Psoas muscle (tissue), 8 donors: ENCODE measurements around the gene PPP1R37. TPM values are rescaled to one million over a fixed set of nuclear protein-coding genes. Genes with fewer than 3 reads are reported as not detected.

Source experiments
- ATAC-seq, 4 donors: fragments of 200-7000 bp; cut with Tn5 transposase; one replicate each; pipeline ENCODE4 v1.9.1; 2020; ENCODE audit warnings: moderate library complexity in 3 of 4, mild to moderate bottlenecking in 2 of 4
- DNase-seq, 2 donors: peaks; one replicate each; pipeline ENCODE4 v3.0.0-alpha.2; 2020
- H3K27ac ChIP-seq: fragments of 200-600 bp; one replicate; pipeline ENCODE4 v1.8.0; 2022
- H3K27me3 ChIP-seq, 3 donors: fragments of 200-600 bp in 1 of 3; one replicate each; pipeline versions ENCODE4 v1.6.1 to v1.8.0; 2013 to 2022; ENCODE audit warnings: low read length in 2 of 3, mild to moderate bottlenecking in 2 of 3, moderate library complexity in 1 of 3; ENCODE audit not compliant: insufficient read depth in 3 of 3
- H3K36me3 ChIP-seq, 2 donors: fragments of 200-600 bp in 1 of 2; one replicate each; pipeline versions ENCODE4 v1.6.1 to v1.8.0; 2013 to 2022; ENCODE audit warnings: low read depth in 1 of 2, mild to moderate bottlenecking in 1 of 2, moderate library complexity in 1 of 2; ENCODE audit not compliant: insufficient read depth in 1 of 2
- H3K4me1 ChIP-seq: fragments of 200-600 bp; one replicate; pipeline ENCODE4 v1.8.0; 2022
- H3K4me3 ChIP-seq: fragments of 200-600 bp; one replicate; pipeline ENCODE4 v1.8.0; 2022; ENCODE audit warnings: mild to moderate bottlenecking
- H3K9me3 ChIP-seq: fragments of 200-600 bp; one replicate; pipeline ENCODE4 v1.8.0; 2022
- WGBS, 3 donors: extraction: QIAGEN DNeasy Blood & Tissue Kit; methylation state at CpG; one replicate each; pipeline versions ENCODE4 v1.1.6 to v1.1.7; 2013; 5-methylcytosine and 5-hydroxymethylcytosine counted together
- intact Hi-C, 2 donors: fragments of 100-400 bp; cut with DNase I; formaldehyde crosslinking; loops; one replicate each; pipeline versions ENCODE4 v1.11.0 to v1.14.2; 2022
- polyA plus RNA-seq, 3 donors: library from polyadenylated mRNA; stranded (reverse); fragments of 200-250 nt; gene quantifications; one replicate each; pipeline ENCODE4 v1.2.3, GENCODE V29; 2013
- total RNA-seq, 4 donors: library from RNA; stranded (reverse); fragmentation: NEBNext Ultra II Directional in 2 of 4; extraction: Animal tissue kit (Norgen Biotek cat#: 25700) in 2 of 4; gene quantifications; one replicate each; pipeline versions ENCODE4 v1.2.1 to v1.2.4, GENCODE V29; 2021 to 2023
- TF ChIP-seq, protein P1 (sequence below): fragments of 200-600 bp; IDR thresholded peaks from one replicate; pipeline ENCODE4 v1.8.0; 2022; ENCODE audit warnings: antibody characterized with exemption
- donor health status: healthy with polysubstance abuse.
- donor health status: DM: no; HTN: no; CAD: no; lungs with moderate emphysema.
- donor health status: Bipolar disorder and iron deficiency.
- donor health status: healthy.
- donor health status: DM: yes; HTN: yes; CAD: no.
- donor health status: DM: no; HTN: no; CAD: no.
- donor health status: DM: no; HTN: no; CAD: no.
- donor health status: DM: yes; HTN: yes; CAD: no.

PPP1R37 gene
- total and polyA plus RNA-seq, 7 donors, result 25.5 to 39.5 (median 29.3) TPM

DNA sequence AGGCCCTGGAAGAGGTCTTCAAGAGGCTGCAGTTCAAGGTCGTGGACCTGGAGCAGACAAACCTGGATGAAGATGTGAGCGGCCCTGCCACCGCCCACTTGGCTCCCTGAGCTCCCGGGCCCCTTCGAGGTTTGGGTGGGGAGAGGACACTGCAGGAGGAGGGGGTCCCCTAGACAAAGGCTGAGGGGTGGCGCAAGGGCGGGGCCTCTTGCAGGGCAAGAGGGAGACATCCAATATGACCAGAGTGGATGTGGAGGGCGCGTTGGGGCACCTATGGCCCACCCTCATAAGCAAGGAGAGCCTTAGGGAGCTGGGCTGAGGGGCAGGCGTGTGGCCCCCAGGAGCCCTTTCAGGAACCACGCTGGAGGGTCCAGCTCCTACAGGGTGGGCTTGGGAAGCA is 47.6 kb downstream of the PPP1R37 start:
- H3K36me3 ChIP-seq, result peaks cover 9 to 51% of the 10 kb centered on the region in 2 donors
- DNase-seq, result no peak
- WGBS, 3 donors, result 92 to 98% (median 95%) methylated on average over 10 to 11 of the region's 11 CpGs
- no peaks in the 10 kb centered on the region for H3K27me3 ChIP-seq
- ATAC-seq, result no peak
- no peak overlapping the region for H3K4me3 ChIP-seq
- TF ChIP-seq, protein P1, sequence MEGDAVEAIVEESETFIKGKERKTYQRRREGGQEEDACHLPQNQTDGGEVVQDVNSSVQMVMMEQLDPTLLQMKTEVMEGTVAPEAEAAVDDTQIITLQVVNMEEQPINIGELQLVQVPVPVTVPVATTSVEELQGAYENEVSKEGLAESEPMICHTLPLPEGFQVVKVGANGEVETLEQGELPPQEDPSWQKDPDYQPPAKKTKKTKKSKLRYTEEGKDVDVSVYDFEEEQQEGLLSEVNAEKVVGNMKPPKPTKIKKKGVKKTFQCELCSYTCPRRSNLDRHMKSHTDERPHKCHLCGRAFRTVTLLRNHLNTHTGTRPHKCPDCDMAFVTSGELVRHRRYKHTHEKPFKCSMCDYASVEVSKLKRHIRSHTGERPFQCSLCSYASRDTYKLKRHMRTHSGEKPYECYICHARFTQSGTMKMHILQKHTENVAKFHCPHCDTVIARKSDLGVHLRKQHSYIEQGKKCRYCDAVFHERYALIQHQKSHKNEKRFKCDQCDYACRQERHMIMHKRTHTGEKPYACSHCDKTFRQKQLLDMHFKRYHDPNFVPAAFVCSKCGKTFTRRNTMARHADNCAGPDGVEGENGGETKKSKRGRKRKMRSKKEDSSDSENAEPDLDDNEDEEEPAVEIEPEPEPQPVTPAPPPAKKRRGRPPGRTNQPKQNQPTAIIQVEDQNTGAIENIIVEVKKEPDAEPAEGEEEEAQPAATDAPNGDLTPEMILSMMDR, result no peak
- H3K4me1 ChIP-seq, result peaks cover 4% of the 10 kb centered on the region
- no peaks in the 10 kb centered on the region for H3K9me3 ChIP-seq
- no peak overlapping the region for H3K27ac ChIP-seq
- intact Hi-C loops, result no loop called here

DNA sequence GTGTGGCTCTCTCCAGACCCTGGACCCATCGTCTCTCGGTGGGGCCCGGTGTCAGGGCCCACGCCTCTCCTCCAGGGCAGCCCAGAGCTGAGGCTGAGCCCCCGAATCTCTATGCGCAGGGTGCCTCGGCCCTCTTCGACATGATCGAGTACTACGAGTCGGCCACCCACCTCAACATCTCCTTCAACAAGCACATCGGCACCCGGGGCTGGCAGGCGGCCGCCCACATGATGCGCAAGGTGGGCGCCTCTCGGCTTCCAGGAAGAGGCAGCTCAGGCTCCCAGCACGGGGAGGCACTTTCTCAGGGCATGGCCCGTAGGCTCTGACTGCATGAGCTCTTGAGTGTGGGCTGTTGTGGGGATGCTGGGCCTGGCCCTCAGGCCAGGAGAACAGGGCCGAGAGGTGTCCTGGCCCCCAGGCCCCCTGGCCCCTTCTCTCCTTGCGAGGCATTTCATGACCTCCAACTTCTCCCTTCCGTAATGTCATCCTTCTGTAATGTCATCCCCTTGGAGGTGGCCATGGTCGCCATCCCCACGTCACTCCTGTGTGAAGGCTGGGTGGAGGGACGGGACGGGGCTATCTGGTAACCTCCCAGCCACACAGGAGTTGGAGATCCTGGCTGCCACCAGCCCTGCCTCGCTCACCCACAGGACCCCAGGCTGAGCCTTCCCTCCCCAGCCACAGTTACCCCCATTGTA is 48.4 kb downstream of the PPP1R37 start:
- no peak for ATAC-seq
- no peak for DNase-seq
- Histone ChIP-seq H3K4me1 (peaks cover 4% of the 10 kb centered on the region), H3K9me3 (no peaks in the 10 kb centered on the region), H3K36me3 (peaks cover 9 to 60% of the 10 kb centered on the region in 2 donors), H3K27ac (no peak overlapping the region), H3K4me3 (no peak overlapping the region), H3K27me3 (no peaks in the 10 kb centered on the region)
- 94 to 96% (median 95%) methylated on average over 27 to 28 of the region's 28 CpGs for WGBS, 3 donors
- TF ChIP-seq, protein P1, result no peak
- intact Hi-C loops, result no loop called here

DNA sequence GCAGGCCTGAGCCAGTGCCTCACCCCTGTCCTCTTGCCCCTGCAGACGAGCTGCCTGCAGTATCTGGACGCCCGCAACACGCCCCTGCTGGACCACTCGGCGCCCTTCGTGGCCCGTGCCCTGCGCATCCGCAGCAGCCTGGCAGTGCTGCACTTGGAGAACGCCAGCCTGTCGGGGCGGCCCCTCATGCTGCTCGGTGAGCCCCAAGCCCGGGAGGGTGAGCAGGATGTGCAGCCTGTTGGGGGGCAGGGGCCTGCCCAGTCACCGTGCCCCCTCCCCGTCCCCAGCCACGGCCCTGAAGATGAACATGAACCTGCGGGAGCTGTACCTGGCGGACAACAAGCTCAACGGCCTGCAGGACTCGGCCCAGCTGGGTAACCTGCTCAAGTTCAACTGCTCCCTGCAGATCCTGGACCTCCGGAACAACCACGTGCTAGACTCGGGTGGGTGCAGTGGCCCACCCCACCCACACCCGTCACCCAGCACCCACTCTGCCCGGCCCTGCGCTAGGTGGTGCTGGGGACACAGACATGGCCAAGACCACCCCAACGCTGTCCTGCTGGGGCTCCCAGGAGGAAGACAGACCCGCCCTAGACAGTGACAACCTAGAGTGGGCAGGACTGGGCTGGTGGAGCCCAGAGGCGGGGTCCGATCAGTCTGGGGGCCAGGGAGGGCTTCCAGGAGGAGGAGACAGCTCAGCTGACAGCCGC is 49.2 kb downstream of the PPP1R37 start:
- TF ChIP-seq, protein P1, result no peak
- Histone ChIP-seq H3K36me3 (peaks cover 9 to 63% of the 10 kb centered on the region in 2 donors), H3K27ac (no peak overlapping the region), H3K4me3 (no peak overlapping the region), H3K27me3 (no peaks in the 10 kb centered on the region), H3K9me3 (no peaks in the 10 kb centered on the region), H3K4me1 (no peaks in the 10 kb centered on the region)
- ATAC-seq (no peak), DNase-seq (no peak)
- intact Hi-C loops, result no loop called here
- 92 to 94% (median 94%) methylated on average over 28 to 33 of the region's 33 CpGs for WGBS, 3 donors

- TF ChIP-seq, protein P1, result no peak
- WGBS, 3 donors, result 72 to 82% (median 78%) methylated on average over 9 of the region's 9 CpGs
- Histone ChIP-seq H3K9me3 (no peaks in the 10 kb centered on the region), H3K27ac (no peak overlapping the region), H3K4me3 (no peak overlapping the region), H3K27me3 (no peaks in the 10 kb centered on the region), H3K36me3 (peaks cover 9 to 63% of the 10 kb centered on the region in 2 donors), H3K4me1 (no peaks in the 10 kb centered on the region)
- intact Hi-C loops, result no loop called here
- DNase-seq (no peak), ATAC-seq (no peak)
These were observed 49.7 kb downstream of the PPP1R37 start for GRCh38 chr19:45142726-45143110.
